GM23248 (cell line): ENCODE results near the gene EEF1A2. TPM values are rescaled to one million over a fixed set of nuclear protein-coding genes. Genes with fewer than 3 reads are reported as not detected.

ENCODE experiments used
- DNase-seq: peaks from one replicate; pipeline ENCODE4 v3.0.0-alpha.2; 2015
- H2AFZ ChIP-seq: fragments of 200-600 bp; sonication (generic); 2 replicates; pipeline ENCODE4 v1.6.1; 2016; ENCODE audit warnings: antibody characterized with exemption
- H3F3A ChIP-seq: fragments of 200-600 bp; sonication (generic); 2 replicates; pipeline ENCODE4 v1.6.1; 2016; ENCODE audit warnings: mild to moderate bottlenecking, antibody characterized with exemption, mixed run types; ENCODE audit not compliant: insufficient read depth
- H3K27ac ChIP-seq: fragments of 200-600 bp; sonication (generic); 2 replicates; pipeline ENCODE4 v1.5.1; 2016; ENCODE audit warnings: mild to moderate bottlenecking
- H3K27me3 ChIP-seq: fragments of 200-600 bp; sonication (generic); replicated peaks from 2 replicates; pipeline ENCODE4 v1.6.1; 2016; ENCODE audit warnings: mild to moderate bottlenecking; ENCODE audit not compliant: insufficient read depth
- H3K36me3 ChIP-seq: fragments of 200-600 bp; sonication (generic); 2 replicates; pipeline ENCODE4 v1.6.1; 2016; ENCODE audit warnings: low read depth, mild to moderate bottlenecking
- H3K4me1 ChIP-seq: fragments of 200-600 bp; sonication (generic); 2 replicates; pipeline ENCODE4 v1.6.1; 2016; ENCODE audit warnings: mild to moderate bottlenecking; ENCODE audit not compliant: insufficient read depth
- H3K4me2 ChIP-seq: fragments of 200-600 bp; sonication (generic); one replicate; pipeline ENCODE4 v1.6.1; 2016; ENCODE audit warnings: mild to moderate bottlenecking; ENCODE audit not compliant: unreplicated experiment
- H3K4me3 ChIP-seq: fragments of 200-600 bp; sonication (generic); 2 replicates; pipeline ENCODE4 v1.5.1; 2016; ENCODE audit warnings: mild to moderate bottlenecking
- H3K79me2 ChIP-seq: fragments of 200-600 bp; sonication (generic); 2 replicates; pipeline ENCODE4 v1.6.1; 2016; ENCODE audit warnings: mild to moderate bottlenecking; ENCODE audit not compliant: insufficient read depth
- H3K9ac ChIP-seq: fragments of 200-600 bp; sonication (generic); 2 replicates; pipeline ENCODE4 v1.6.1; 2016; ENCODE audit warnings: mild to moderate bottlenecking
- H3K9me2 ChIP-seq: fragments of 200-600 bp; sonication (generic); 2 replicates; pipeline ENCODE4 v1.6.1; 2016; ENCODE audit warnings: mixed run types, mild to moderate bottlenecking, moderate library complexity; ENCODE audit not compliant: insufficient read depth
- H3K9me3 ChIP-seq: fragments of 200-600 bp; sonication (generic); one replicate; pipeline ENCODE4 v1.6.1; 2017; ENCODE audit warnings: low read depth
- H4K20me1 ChIP-seq: fragments of 200-600 bp; sonication (generic); 2 replicates; pipeline ENCODE4 v1.6.0; 2016; ENCODE audit not compliant: insufficient read depth
- EZH2 ChIP-seq: fragments of 200-600 bp; sonication (generic); IDR thresholded peaks from 2 replicates; pipeline ENCODE4 v1.6.1; 2018; ENCODE audit warnings: antibody characterized with exemption, mild to moderate bottlenecking; ENCODE audit not compliant: insufficient read depth, poor library complexity, severe bottlenecking
- EZH2phosphoT487 ChIP-seq: fragments of 200-600 bp; sonication (generic); IDR thresholded peaks from 2 replicates; pipeline ENCODE4 v1.6.1; 2018; ENCODE audit warnings: antibody characterized with exemption, moderate library complexity, mild to moderate bottlenecking, low read depth; ENCODE audit not compliant: insufficient read depth
- WGBS, 2 experiments: methylation state at CpG; one replicate each; pipeline ENCODE4 v1.1.6; 2015 to 2017; ENCODE audit warnings: low lambda C conversion rate in 2 of 2, low coverage in 1 of 2; ENCODE audit errors: missing lambda C conversion rate in 2 of 2; 5-methylcytosine and 5-hydroxymethylcytosine counted together
- in situ Hi-C: fragments of 300-500 bp; cut with MboI; formaldehyde crosslinking; loops from 2 replicates; pipeline ENCODE4 v1.15.0; 2020
- polyA plus RNA-seq: library from polyadenylated mRNA; unstranded; fragments of >200 nt; fragmentation: Nextera tagmentation; extraction: Ambion mirVana; gene quantifications from 2 replicates; pipeline ENCODE4 v1.2.1, GENCODE V29; 2016
- total RNA-seq: library from RNA; depleted of rRNA; stranded (reverse); fragments of >200 nt; shearing (Covaris generic); gene quantifications from 2 replicates; pipeline ENCODE4 v1.2.3, GENCODE V29; 2014

EEF1A2 gene
- total and polyA plus RNA-seq, 2 experiments from 2014 or later, result 0.43 TPM; not detected in 1

- Histone ChIP-seq H3K79me2 (peaks cover 8% of the 10 kb centered on the region), H2AFZ (peak overlapping the region; percentile 85), H3K27ac (peak overlapping the region; percentile 75), H3F3A (peaks cover 15% of the 10 kb centered on the region), H3K27me3 (no peaks in the 10 kb centered on the region), H3K9me3 (no peaks in the 10 kb centered on the region), H3K9ac (peak overlapping the region; percentile 95), H3K4me1 (0 out of 2 replicates have a peak, but pooled peaks cover 2% of the 10 kb centered on the region), H3K4me3 (peak overlapping the region; percentile 83), H4K20me1 (peaks cover 4% of the 10 kb centered on the region; the same call in 1 of the 2 replicates), H3K4me2 (peak overlapping the region; percentile 79), H3K36me3 (0 out of 2 replicates have a peak, but pooled peaks cover 4% of the 10 kb centered on the region), H3K9me2 (no peaks in the 10 kb centered on the region)
- TF ChIP-seq EZH2phosphoT487 (no peak), EZH2 (no peak)
- WGBS, 2 experiments, result 3 to 7% methylated on average over 36 to 59 of the region's 72 CpGs
- in situ Hi-C loops, result no loop called here
- DNase-seq, result peak; percentile 74
Observed at GRCh38 chr20:63519668-63520503, 21.0 kb upstream of the EEF1A2 start.

DNA sequence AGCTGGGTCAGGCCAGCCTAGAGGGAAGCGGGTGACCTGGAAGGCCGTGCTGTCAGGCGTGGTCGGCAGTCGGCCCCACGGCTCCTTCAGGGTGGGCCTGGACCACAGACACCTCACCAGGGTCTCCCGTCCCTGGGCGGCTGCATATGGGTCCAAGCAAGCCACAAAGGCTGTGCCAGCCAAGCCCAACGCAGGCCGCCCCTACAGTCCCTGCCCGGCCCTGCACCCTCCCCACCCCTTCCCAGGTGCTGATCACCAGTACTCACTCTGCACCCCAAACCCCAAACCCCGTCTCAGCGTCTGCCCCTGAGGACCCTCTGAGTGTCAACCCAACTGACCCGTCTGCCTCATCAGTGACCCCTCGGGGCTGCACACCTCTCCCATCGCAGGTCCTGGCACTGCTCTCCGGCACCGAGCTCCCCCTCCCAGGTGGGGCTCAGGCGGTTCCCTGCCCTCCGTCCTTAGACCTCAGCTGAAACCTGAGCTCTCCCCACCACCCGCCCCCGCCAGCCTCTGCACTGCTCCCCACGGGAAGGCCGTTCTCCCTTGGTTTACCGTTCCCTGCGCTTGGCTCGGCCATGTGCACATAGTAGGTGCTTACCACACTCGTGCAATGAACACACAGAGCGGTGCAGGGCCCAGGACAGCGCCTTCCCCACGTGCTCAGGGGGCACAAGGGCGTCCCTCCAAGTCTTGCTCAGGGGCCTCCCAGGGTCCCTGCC lies 20.2 kb upstream of the EEF1A2 start:
- in situ Hi-C loops, result no loop called here
- Histone ChIP-seq H3K4me1 (0 out of 2 replicates have a peak, but pooled peaks cover 2% of the 10 kb centered on the region), H3K36me3 (0 out of 2 replicates have a peak, but pooled peaks cover 4% of the 10 kb centered on the region), H3K4me3 (peak overlapping the region; percentile 83), H3K9me3 (no peaks in the 10 kb centered on the region), H3K9me2 (no peaks in the 10 kb centered on the region), H3K79me2 (peaks cover 8% of the 10 kb centered on the region), H2AFZ (peak overlapping the region; percentile 85), H4K20me1 (peaks cover 4% of the 10 kb centered on the region; the same call in 1 of the 2 replicates), H3F3A (peaks cover 7% of the 10 kb centered on the region; the same call in 1 of the 2 replicates), H3K4me2 (peak overlapping the region; percentile 79), H3K9ac (peak overlapping the region; percentile 95), H3K27me3 (no peaks in the 10 kb centered on the region), H3K27ac (no peak overlapping the region)
- TF ChIP-seq EZH2 (no peak), EZH2phosphoT487 (no peak)
- DNase-seq, result no peak
- 63 to 71% methylated on average over 19 to 32 of the region's 32 CpGs for WGBS, 2 experiments

DNA sequence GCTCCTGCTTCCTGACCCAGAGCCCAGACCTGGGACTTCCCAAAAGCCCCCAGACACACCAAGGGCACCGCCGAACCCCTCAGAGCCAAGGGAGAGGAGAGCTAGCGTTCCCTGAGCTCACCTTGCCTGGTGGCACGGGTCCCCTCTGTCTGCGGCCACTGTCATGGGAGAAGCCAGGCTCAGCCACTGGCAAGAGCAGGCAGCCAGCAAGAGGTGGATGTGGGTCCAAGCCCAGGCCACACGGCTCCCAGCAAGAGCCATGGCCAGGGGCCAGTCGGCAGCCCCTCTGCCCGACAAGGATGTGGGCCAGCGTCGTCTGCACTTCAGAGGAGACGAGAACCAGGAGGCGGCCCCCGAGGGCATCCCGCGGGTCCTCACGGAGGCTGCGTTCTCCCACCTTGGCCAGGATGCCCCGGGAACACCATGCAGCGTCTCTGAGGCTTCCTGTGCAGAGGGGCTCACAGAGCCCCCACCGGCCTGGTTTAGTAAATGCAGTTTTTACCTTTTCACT lies 19.5 kb upstream of the EEF1A2 start:
- TF ChIP-seq EZH2phosphoT487, result no peak
- TF ChIP-seq EZH2, result no peak
- WGBS, 2 experiments, result 90 to 94% methylated on average over 20 of the region's 20 CpGs
- Histone ChIP-seq H3K4me1 (0 out of 2 replicates have a peak, but pooled peaks cover 2% of the 10 kb centered on the region), H3K36me3 (no peaks in the 10 kb centered on the region), H3K4me2 (no peak overlapping the region), H3K4me3 (no peak overlapping the region), H3K9me2 (no peaks in the 10 kb centered on the region), H3K9me3 (no peaks in the 10 kb centered on the region), H3F3A (no peaks in the 10 kb centered on the region), H2AFZ (no peak overlapping the region), H3K79me2 (peaks cover 8% of the 10 kb centered on the region), H3K27ac (no peak overlapping the region), H4K20me1 (peaks cover 4% of the 10 kb centered on the region; the same call in 1 of the 2 replicates), H3K27me3 (no peaks in the 10 kb centered on the region), H3K9ac (no peak overlapping the region)
- DNase-seq, result no peak
- in situ Hi-C loops, result no loop called here
